HG03025 (cell line): ENCODE data around the gene NEK1.

Source experiments
- ATAC-seq: cut with Tn5 transposase; IDR thresholded peaks from one replicate; pipeline ENCODE4 v1.9.1; 2021; ENCODE audit warnings: mild to moderate bottlenecking, moderate library complexity; ENCODE audit not compliant: unreplicated experiment, low FRiP score

The NEK1 gene

DNA sequence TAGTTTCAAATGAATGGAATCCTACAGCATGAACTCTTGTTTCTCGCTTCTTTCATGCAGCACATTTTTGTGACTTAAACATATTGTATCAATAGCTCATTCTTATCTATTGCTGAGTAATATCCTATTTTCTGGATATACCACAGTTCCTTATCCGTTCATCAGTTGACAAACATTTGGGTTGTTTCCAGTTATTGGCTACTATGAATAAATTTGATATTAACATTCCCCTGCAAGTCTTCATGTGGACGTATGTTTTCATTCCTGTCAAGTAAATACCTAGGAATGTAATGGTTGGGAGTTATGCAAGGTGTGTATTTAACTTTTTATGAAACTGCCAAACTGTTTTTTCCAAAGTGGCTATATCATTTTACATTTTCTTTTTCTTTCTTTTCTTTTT lies 227.6 kb downstream of the NEK1 start:
- no peak for ATAC-seq

DNA sequence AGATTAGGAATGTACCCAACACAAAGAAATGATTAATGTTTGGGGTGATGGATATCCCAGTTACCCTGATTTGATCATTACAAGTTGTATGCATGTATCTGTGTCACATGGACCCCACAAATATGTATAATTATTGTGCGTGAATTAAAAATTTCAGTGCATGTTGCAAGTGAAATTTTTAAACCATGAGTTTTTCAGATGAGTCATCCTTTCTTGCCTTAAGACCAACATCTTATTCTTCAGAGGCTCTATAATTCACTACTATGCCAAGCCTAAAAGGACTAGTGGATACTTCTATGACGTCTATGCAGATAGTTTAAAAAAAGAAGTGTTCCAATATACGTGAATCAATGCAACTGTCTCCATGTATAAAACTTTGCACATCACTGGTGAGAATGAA lies 228.7 kb downstream of the NEK1 start:
- ATAC-seq = no peak

DNA sequence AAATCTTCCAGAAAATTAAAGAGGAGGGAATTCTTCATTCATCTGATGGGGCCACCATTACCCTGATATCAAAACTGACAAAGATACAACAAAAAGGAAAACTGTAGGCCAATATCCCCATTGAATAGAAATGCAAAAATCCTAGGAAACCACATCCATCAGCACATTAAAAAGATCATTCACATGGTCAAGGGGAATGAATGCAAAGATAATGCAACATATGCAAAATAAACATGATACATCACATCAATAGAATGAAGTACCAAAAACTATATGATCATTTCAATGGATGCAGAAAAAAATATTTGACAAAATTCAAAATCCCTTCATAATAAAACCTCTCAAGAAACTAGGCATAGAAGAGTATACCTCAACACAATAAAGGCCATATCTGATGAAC lies 232.7 kb downstream of the NEK1 start:
- no peak for ATAC-seq

DNA sequence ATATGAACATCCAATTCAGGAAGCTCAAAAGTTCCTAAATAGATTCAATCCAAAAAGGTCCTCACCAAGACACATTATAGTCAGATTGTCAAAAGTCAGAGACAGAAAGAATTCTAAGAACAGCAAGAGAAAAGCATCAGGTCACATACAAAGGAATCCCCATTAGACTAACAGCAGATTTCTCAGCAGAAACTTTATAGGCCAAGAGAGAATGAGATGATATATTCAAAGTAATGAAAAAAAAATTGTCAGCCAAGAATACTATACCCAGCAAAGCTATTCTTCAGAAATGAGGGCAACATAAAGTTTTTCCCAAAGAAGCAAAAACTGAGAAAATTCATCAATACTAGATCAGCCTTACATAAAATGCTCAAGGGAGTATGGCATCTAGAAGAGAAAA lies 235.0 kb downstream of the NEK1 start:
- ATAC-seq = no peak

DNA sequence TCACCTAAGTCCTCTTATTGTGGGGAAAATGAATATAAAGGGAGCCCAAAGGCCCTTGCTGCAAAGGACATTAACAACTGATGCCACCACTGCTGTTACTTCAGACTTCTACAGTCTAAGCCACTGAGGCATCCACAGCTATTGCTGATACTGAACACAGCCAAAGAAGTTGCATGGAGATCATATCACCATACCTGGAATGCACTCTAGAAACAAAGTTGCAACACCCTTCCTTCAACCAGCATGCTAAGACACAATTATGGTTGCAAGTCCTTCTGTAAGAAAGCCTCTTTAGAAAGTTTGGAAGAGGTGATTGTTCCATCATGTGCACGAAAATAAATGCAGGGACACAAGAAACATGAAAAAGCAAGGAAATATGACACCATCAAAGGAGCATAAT lies 236.0 kb downstream of the NEK1 start:
- ATAC-seq = no peak

DNA sequence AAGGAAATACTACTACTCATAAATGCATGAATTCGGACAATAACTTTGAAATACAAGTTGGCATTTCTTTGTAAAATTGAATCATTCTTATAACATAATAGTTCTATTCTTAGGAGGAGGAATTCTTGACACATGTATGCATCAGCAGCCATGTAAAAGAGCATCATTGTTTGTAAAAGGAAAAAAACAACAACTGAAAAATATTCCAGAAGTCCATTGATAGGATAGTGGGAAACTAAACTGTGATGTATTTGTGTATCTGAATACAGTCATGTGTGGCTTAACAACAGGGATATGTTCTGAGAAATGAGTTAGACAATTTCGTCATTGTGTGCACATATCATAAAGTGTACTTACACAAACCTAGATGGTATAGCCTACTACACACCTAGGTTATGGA lies 239.6 kb downstream of the NEK1 start:
- no peak for ATAC-seq

DNA sequence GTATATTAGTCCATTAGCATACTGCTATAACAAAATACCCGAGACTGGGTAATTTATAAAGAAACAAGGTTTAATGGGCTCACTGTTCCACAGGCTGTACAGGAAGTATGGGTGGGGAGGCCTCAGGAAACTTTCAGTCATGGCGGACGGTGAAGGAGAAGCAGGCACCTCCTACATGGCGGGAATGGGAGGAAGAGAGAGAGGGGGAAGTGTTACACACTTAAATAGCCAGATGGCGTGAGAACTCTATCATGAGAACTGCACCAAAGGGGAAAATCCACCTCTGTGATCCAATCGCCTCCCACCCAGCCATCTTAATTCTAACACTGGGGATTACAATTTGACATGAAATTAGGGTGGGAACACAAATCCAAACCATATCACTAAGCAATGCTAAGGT lies 242.7 kb downstream of the NEK1 start:
- ATAC-seq = no peak

DNA sequence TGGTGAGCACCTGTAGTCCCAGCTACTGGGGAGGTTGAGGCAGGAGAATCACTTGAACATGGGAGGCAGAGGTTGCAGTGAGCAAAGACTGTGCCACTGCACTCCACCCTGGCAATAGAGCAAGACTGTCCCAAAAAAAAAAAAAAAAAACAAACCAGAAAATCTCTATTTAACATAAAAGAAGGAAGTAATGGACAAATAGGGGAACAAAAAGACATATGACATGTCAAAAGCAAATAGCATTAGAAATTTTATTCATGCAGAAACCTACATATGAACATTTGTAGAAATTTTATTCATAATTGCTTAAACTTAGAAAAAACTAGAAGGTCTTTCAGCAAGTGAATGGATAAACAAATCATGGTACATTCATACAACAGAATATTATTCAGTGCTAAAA lies 244.6 kb downstream of the NEK1 start:
- ATAC-seq = no peak

DNA sequence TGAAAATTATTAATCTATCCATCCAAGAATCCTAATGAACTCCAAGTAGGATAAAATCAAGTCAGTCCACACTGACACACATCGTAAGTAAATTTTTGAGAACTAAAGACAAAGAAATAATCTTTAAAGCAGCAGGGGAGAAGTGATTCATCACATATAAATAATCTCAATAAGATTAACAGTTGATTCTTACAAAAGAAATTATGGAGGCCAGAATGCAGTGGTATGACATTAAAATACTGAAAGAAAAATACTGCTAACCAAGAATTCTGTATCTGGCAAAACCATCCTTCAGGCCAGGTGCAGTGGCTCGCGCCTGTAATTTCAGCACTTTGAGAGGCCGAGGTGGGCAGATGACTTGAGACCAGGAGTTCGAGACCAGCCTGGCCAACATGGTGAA lies 245.6 kb downstream of the NEK1 start:
- ATAC-seq = no peak

DNA sequence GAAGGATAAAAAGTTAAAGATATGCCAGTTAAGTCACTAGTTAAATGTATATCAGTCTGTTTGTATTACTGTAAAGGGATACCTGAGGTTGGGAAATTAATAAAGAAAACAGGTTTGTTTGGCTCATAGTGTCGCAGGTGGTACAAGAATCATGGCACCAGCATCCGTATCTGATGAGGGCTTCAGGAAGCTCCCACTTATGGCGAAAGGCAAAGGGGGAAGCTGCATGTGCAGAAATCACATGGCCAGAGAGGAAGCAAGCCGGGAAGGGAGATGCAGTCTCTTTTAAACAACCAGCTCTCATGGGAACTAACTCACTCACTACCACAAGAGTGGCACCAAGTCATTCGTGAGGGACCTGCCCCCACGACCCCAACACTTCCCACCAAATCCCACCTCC lies 249.8 kb downstream of the NEK1 start:
- ATAC-seq = no peak

DNA sequence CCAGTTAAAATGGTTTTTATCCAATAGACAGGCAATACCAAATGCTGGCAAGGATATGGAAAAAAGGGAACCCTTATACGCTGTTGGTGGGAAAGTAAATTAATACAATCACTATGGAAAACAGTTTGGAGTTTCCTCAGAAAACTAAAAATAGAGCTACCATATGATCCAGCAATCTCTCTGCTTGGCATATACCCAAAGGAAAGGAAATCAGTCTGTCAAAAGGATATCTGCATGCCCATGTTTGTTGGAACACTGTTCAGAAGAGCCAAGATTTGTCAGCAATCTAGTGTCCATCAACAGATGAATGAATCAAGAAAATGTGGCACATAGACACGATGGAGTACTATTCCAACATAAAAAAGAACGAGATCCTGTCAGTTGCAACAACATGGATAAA lies 250.6 kb downstream of the NEK1 start:
- no peak for ATAC-seq

DNA sequence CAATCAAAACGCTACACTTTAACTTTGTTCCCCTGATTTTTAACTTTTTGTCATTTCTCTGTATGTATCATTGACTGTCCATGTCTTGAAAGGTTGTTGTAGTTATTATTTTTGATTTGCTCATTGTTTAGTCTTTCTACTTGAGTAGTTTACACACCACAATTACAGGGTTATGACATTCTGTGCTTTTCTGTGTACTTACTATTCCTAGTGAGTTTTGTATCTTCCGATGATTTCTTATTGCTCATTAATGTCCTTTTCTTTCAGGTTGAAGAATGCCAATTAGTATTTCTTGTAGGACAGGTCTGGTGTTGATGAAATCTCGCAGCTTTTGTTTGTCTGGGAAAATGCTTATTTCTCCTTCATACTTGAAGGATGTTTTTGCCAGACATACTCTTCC lies 252.4 kb downstream of the NEK1 start:
- ATAC-seq = no peak

DNA sequence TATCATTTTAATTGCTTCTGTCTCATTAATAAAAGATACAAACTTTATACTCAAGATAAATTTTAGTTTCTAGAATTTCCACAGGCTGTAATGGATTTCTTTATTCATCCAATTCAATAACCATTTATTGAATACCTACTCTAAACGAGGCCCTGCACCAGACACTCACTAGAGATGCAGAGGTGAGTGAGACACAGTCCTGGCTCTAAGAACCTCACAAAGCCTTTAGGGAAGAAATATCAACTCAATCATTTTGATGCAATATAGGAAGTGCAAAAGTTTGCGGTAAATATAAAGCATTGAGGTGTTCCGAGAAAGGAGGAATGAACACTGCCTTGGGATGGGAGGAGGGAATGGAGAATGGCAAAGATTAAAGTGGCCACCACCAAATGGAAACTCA lies 260.0 kb downstream of the NEK1 start:
- no peak for ATAC-seq

DNA sequence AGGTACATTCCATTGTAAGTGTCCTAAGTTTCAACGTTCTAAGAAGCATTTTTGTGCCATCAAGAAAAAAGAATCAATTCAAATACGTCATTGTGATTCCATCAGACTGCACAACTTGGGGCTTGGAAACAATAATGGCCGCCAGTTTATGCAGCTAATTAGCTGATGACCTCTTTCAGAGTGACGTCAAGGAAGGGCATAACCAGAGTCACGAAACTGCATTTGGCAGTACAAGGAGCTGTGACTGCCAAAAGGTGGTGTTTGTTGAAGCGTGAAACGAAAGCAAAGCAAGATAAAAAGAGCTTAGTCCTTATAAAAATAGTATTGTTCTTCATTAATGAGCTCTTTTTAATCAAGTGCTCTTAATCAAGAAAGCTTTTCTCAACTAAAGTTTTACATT lies 260.5 kb downstream of the NEK1 start:
- ATAC-seq = no peak

DNA sequence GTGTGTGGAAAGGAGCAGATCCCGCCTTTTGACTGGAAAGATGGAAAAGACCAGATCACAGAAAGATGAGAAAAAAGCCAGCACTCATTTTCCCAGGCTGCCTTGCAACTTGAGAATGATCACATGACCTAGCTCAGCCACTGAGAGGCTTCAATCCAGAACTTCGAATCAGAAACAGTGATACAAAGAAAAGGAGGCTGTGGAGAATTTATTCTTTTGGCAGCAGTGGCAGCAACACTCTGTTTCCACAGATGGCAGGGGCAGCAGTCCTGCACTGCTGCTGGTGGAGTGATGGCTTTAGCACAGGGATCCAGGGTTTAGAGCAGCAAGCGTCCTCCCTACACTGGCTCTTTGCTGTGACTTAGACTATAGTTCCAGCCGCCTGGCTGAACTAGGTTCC lies 263.8 kb downstream of the NEK1 start:
- no peak for ATAC-seq

DNA sequence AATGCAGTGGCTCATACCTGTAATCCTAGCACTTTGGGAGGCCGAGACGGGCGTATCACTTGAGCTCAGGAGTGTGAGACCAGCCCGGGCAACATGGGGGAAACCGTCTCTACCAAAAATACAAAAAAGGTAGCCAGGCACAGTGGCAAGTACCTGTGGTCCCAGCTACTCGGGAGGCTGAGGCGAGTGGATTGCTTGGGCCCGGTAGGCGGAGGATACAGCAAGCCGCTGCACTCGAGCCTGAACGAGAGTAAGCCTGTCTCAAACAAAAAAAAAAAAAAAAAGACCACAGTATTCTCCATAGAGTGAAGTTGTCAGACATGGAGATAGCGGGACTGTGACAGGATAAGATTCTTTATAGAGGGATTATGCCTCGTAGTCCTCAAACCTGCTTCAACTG lies 265.5 kb downstream of the NEK1 start:
- ATAC-seq = no peak

DNA sequence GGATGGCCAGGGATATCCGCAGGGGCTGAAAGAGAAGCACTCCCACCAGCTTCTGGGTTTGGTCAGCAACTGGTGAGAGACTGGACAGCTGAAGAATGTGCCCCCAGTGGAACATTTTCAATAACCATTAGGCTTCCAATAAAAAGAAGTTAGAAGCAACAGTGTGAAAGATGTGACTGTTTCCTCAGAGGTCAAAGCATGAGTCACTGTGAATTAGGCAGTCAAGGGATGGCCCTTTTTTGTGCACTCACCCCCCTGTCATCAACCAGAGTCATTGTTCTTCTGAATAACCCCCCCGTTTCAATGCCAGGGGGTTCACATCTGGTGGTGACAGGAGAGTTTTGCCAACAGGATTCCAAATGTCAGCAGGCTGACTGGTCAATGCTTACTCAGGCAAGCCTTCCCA lies 267.1 kb downstream of the NEK1 start:
- ATAC-seq = no peak
